PC-3 (cell line): ENCODE data around the gene SLC24A3.

ENCODE experiments used
- CTCF ChIP-seq: fragments of 300-600 bp; sonication (generic); conservative IDR thresholded peaks from 2 replicates; pipeline ENCODE4 v1.5.1; 2017; ENCODE audit warnings: antibody characterized with exemption, low read depth, mild to moderate bottlenecking, low read length
- EZH2 ChIP-seq: fragments of 300-600 bp; sonication (generic); IDR thresholded peaks from one replicate; pipeline ENCODE4 v1.6.1; 2017; ENCODE audit warnings: antibody characterized with exemption, mild to moderate bottlenecking, low read length; ENCODE audit not compliant: unreplicated experiment
- EZH2phosphoT487 ChIP-seq: fragments of 300-600 bp; sonication (generic); IDR thresholded peaks from 2 replicates; pipeline ENCODE4 v1.6.1; 2018; ENCODE audit warnings: mild to moderate bottlenecking, antibody characterized with exemption, low read length, borderline replicate concordance

- TF ChIP-seq EZH2 (no peak), CTCF (no peak), EZH2phosphoT487 (no peak)
Measured at GRCh38 chr20:19375801-19376200, 163.4 kb downstream of the SLC24A3 start.
